ENCODE results near the gene TPRG1L. TPM values are rescaled to one million over a fixed set of nuclear protein-coding genes. Genes with fewer than 3 reads are reported as not detected.

Gene TPRG1L
- total RNA-seq, 1 donor from 2014 or later = 12.5 TPM

GRCh38 chr1:3606779-3607702 is 17.8 kb upstream of the TPRG1L start:
- no peaks in the 10 kb centered on the region for H3K4me1 Mint-ChIP-seq (ENCODE audit: low read depth)
- no peaks in the 10 kb centered on the region for H3K9me3 Mint-ChIP-seq
- no peak overlapping the region for H3K27ac Mint-ChIP-seq
- no peak for DNase-seq (ENCODE audit: low spot score)
- H3K27me3 Mint-ChIP-seq (ENCODE audit: insufficient read depth) = peaks cover 11% of the 10 kb centered on the region
- intact Hi-C loops (cut with micrococcal nuclease) = no loop called here
- H3K4me3 Mint-ChIP-seq = no peak overlapping the region
- H3K36me3 Mint-ChIP-seq (ENCODE audit: low read depth) = no peaks in the 10 kb centered on the region

GRCh38 chr1:3607703-3608065 is 17.1 kb upstream of the TPRG1L start:
- no peak overlapping the region for H3K27ac Mint-ChIP-seq
- H3K36me3 Mint-ChIP-seq (ENCODE audit: low read depth) = no peaks in the 10 kb centered on the region
- H3K9me3 Mint-ChIP-seq = no peaks in the 10 kb centered on the region
- intact Hi-C loops (cut with micrococcal nuclease) = no loop called here
- H3K4me1 Mint-ChIP-seq (ENCODE audit: low read depth) = no peaks in the 10 kb centered on the region
- DNase-seq (ENCODE audit: low spot score) = no peak
- peaks cover 16% of the 10 kb centered on the region for H3K27me3 Mint-ChIP-seq (ENCODE audit: insufficient read depth)
- no peak overlapping the region for H3K4me3 Mint-ChIP-seq

- Mint-ChIP-seq H3K4me1 (ENCODE audit: low read depth) (no peaks in the 10 kb centered on the region), H3K36me3 (ENCODE audit: low read depth) (no peaks in the 10 kb centered on the region), H3K27ac (no peak overlapping the region), H3K9me3 (no peaks in the 10 kb centered on the region), H3K4me3 (no peak overlapping the region), H3K27me3 (ENCODE audit: insufficient read depth) (peaks cover 16% of the 10 kb centered on the region)
- intact Hi-C loops (cut with micrococcal nuclease) = no loop called here
- no peak for DNase-seq (ENCODE audit: low spot score)
These were observed 16.7 kb upstream of the TPRG1L start for GRCh38 chr1:3608154-3608553.

- intact Hi-C loops (cut with micrococcal nuclease) = no loop called here
- Mint-ChIP-seq H3K36me3 (ENCODE audit: low read depth) (no peaks in the 10 kb centered on the region), H3K9me3 (no peaks in the 10 kb centered on the region), H3K27ac (no peak overlapping the region), H3K27me3 (ENCODE audit: insufficient read depth) (peaks cover 21% of the 10 kb centered on the region), H3K4me1 (ENCODE audit: low read depth) (no peaks in the 10 kb centered on the region), H3K4me3 (no peak overlapping the region)
- no peak for DNase-seq (ENCODE audit: low spot score)
These were observed 15.6 kb upstream of the TPRG1L start for GRCh38 chr1:3609016-3609768.

- no peak overlapping the region for H3K27ac Mint-ChIP-seq
These were observed 14.9 kb upstream of the TPRG1L start for GRCh38 chr1:3609769-3610526.

GRCh38 chr1:3610527-3611169 is 14.2 kb upstream of the TPRG1L start:
- Mint-ChIP-seq H3K4me1 (ENCODE audit: low read depth) (no peaks in the 10 kb centered on the region), H3K4me3 (no peak overlapping the region), H3K27ac (no peak overlapping the region), H3K9me3 (no peaks in the 10 kb centered on the region), H3K36me3 (ENCODE audit: low read depth) (no peaks in the 10 kb centered on the region), H3K27me3 (ENCODE audit: insufficient read depth) (peaks cover 23% of the 10 kb centered on the region)
- intact Hi-C loops (cut with micrococcal nuclease) = no loop called here
- no peak for DNase-seq (ENCODE audit: low spot score)

More at GRCh38 chr1:3609769-3610526, 14.9 kb upstream of the TPRG1L start:
- intact Hi-C loops (cut with micrococcal nuclease) = no loop called here
- Mint-ChIP-seq H3K9me3 (no peaks in the 10 kb centered on the region), H3K27me3 (ENCODE audit: insufficient read depth) (peaks cover 21% of the 10 kb centered on the region), H3K36me3 (ENCODE audit: low read depth) (no peaks in the 10 kb centered on the region), H3K4me1 (ENCODE audit: low read depth) (no peaks in the 10 kb centered on the region), H3K4me3 (no peak overlapping the region)
- DNase-seq (ENCODE audit: low spot score) = no peak

GRCh38 chr1:3611170-3612019 is 13.4 kb upstream of the TPRG1L start, which contains the start of gene MEGF6:
TSS of gene MEGF6 (minus strand) at chr1:3611508. CDS start at chr1:3611268, 240 bp downstream.
- Mint-ChIP-seq H3K36me3 (ENCODE audit: low read depth) (no peaks in the 10 kb centered on the region), H3K9me3 (no peaks in the 10 kb centered on the region), H3K4me3 (no peak within 1 kb of the TSS), H3K27me3 (ENCODE audit: insufficient read depth) (peaks cover 23% of the 10 kb centered on the region), H3K27ac (no peak within 1 kb of the TSS), H3K4me1 (ENCODE audit: low read depth) (no peaks in the 10 kb centered on the region)
- intact Hi-C loops (cut with micrococcal nuclease) = no loop called here
- no peak for DNase-seq (ENCODE audit: low spot score)

- Mint-ChIP-seq H3K27ac (no peak overlapping the region), H3K4me3 (no peak overlapping the region)
- intact Hi-C loops (cut with micrococcal nuclease) = no loop called here
These were observed 12.7 kb upstream of the TPRG1L start for GRCh38 chr1:3612123-3612522.

GRCh38 chr1:3614755-3615742 is 9.8 kb upstream of the TPRG1L start:
- Mint-ChIP-seq H3K36me3 (ENCODE audit: low read depth) (no peaks in the 10 kb centered on the region), H3K4me1 (ENCODE audit: low read depth) (peaks cover 4% of the 10 kb centered on the region), H3K27ac (no peak overlapping the region), H3K9me3 (no peaks in the 10 kb centered on the region), H3K27me3 (ENCODE audit: insufficient read depth) (peaks cover 21% of the 10 kb centered on the region), H3K4me3 (no peak overlapping the region)
- no peak for DNase-seq (ENCODE audit: low spot score)
- intact Hi-C loops (cut with micrococcal nuclease) = no loop called here

More at GRCh38 chr1:3612123-3612522, 12.7 kb upstream of the TPRG1L start:
- H3K9me3 Mint-ChIP-seq = no peaks in the 10 kb centered on the region
- H3K27me3 Mint-ChIP-seq (ENCODE audit: insufficient read depth) = peaks cover 23% of the 10 kb centered on the region
- no peaks in the 10 kb centered on the region for H3K36me3 Mint-ChIP-seq (ENCODE audit: low read depth)
- no peak for DNase-seq (ENCODE audit: low spot score)
- no peaks in the 10 kb centered on the region for H3K4me1 Mint-ChIP-seq (ENCODE audit: low read depth)

- intact Hi-C loops (cut with micrococcal nuclease) = no loop called here
- no peak for DNase-seq (ENCODE audit: low spot score)
- no peaks in the 10 kb centered on the region for H3K9me3 Mint-ChIP-seq
- no peak overlapping the region for H3K27ac Mint-ChIP-seq
- no peaks in the 10 kb centered on the region for H3K36me3 Mint-ChIP-seq (ENCODE audit: low read depth)
- no peak overlapping the region for H3K4me3 Mint-ChIP-seq
- peaks cover 4% of the 10 kb centered on the region for H3K4me1 Mint-ChIP-seq (ENCODE audit: low read depth)
- peaks cover 14% of the 10 kb centered on the region for H3K27me3 Mint-ChIP-seq (ENCODE audit: insufficient read depth)
These were observed 8.0 kb upstream of the TPRG1L start for GRCh38 chr1:3616861-3617260.

GRCh38 chr1:3617806-3618345 is 6.9 kb upstream of the TPRG1L start:
- no peak for DNase-seq (ENCODE audit: low spot score)
- Mint-ChIP-seq H3K27me3 (ENCODE audit: insufficient read depth) (peaks cover 8% of the 10 kb centered on the region), H3K36me3 (ENCODE audit: low read depth) (no peaks in the 10 kb centered on the region), H3K4me1 (ENCODE audit: low read depth) (peaks cover 12% of the 10 kb centered on the region), H3K4me3 (no peak overlapping the region), H3K9me3 (no peaks in the 10 kb centered on the region), H3K27ac (no peak overlapping the region)
- intact Hi-C loops (cut with micrococcal nuclease) = no loop called here
